OCI-LY7 (cell line): Measurements from ENCODE around the gene MCL1. TPM values are rescaled to one million over a fixed set of nuclear protein-coding genes. Genes with fewer than 3 reads are reported as not detected.
"Not testable (repeated sequence)": the region's sequence is repeated elsewhere in the genome, so short reads cannot be mapped to it uniquely, and the experiment has no call there.

ENCODE experiments used
- BruUV-seq: library from RNA; stranded (reverse); fragments of 400-500 nt; replicated peaks from 2 replicates; lab custom pipeline; 2021; lab: Mats Ljungman, UMichigan
- CTCF ChIA-PET: fragments of 300-600 bp; sonication (Branson Sonifier 250); formaldehyde crosslinking; loops from one replicate; lab custom pipeline; 2022; ENCODE audit warnings: antibody characterized with exemption; ENCODE audit not compliant: unreplicated experiment; lab: Charles Lee
- POLR2A ChIA-PET: fragments of 300-600 bp; sonication (Branson Sonifier 250); formaldehyde crosslinking; loops from one replicate; lab custom pipeline; 2022; ENCODE audit warnings: antibody characterized with exemption; lab: Charles Lee
- DNase-seq: peaks from one replicate; pipeline ENCODE4 v3.0.0-alpha.2; 2015; ENCODE audit warnings: low spot score
- H2AFZ ChIP-seq: fragments of 200-600 bp; sonication (generic), shearing (Covaris generic); 2 replicates; pipeline ENCODE4 v1.6.1; 2014; ENCODE audit warnings: mild to moderate bottlenecking, antibody characterized with exemption, low read length, moderate library complexity
- H3K27ac ChIP-seq: fragments of 200-600 bp; sonication (generic); 2 replicates; pipeline ENCODE4 v1.5.1; 2014; ENCODE audit warnings: mixed run types, low read depth, mild to moderate bottlenecking, moderate library complexity, low read length, inconsistent platforms; ENCODE audit not compliant: poor library complexity, severe bottlenecking
- H3K36me3 ChIP-seq: fragments of 200-600 bp; sonication (generic); 2 replicates; pipeline ENCODE4 v1.6.1; 2014; ENCODE audit warnings: mild to moderate bottlenecking, antibody characterized with exemption, low read length, moderate library complexity, mixed read lengths; ENCODE audit not compliant: insufficient read depth
- H3K4me1 ChIP-seq: fragments of 200-600 bp; sonication (generic); 2 replicates; pipeline ENCODE4 v1.5.1; 2014; ENCODE audit warnings: mild to moderate bottlenecking, low read length; ENCODE audit not compliant: insufficient read depth, poor library complexity, severe bottlenecking
- H3K4me2 ChIP-seq: fragments of 200-600 bp; sonication (generic); 2 replicates; pipeline ENCODE4 v1.6.1; 2014; ENCODE audit warnings: mild to moderate bottlenecking, low read length
- H3K4me3 ChIP-seq: fragments of 200-600 bp; sonication (generic); 2 replicates; pipeline ENCODE4 v1.5.1; 2014; ENCODE audit warnings: mild to moderate bottlenecking, low read depth, low read length; ENCODE audit not compliant: poor library complexity, severe bottlenecking
- H3K79me2 ChIP-seq: fragments of 200-600 bp; sonication (generic); 2 replicates; pipeline ENCODE4 v1.6.1; 2016; ENCODE audit warnings: low read depth, mild to moderate bottlenecking, low read length, moderate library complexity, mixed read lengths; ENCODE audit not compliant: insufficient read depth
- H3K9me2 ChIP-seq: fragments of 200-600 bp; sonication (generic); 2 replicates; pipeline ENCODE4 v1.6.1; 2016; ENCODE audit warnings: mild to moderate bottlenecking, low read length, mixed read lengths; ENCODE audit not compliant: insufficient read depth
- H3K9me3 ChIP-seq: fragments of 200-600 bp; sonication (generic); 2 replicates; pipeline ENCODE4 v1.6.1; 2014; ENCODE audit warnings: mild to moderate bottlenecking, mixed run types, low read length, mixed read lengths
- H4K20me1 ChIP-seq: fragments of 200-600 bp; sonication (generic); 2 replicates; pipeline ENCODE4 v1.6.1; 2014; ENCODE audit warnings: mild to moderate bottlenecking, antibody characterized with exemption, low read length, moderate library complexity, mixed read lengths; ENCODE audit not compliant: insufficient read depth
- CTCF ChIP-seq: fragments of 200-600 bp; sonication (generic); conservative IDR thresholded peaks from 2 replicates; pipeline ENCODE4 v1.5.1; 2014; ENCODE audit warnings: mild to moderate bottlenecking, antibody characterized with exemption, low read length, moderate library complexity, mixed read lengths
- EZH2phosphoT487 ChIP-seq: fragments of 200-600 bp; sonication (generic); IDR thresholded peaks from 2 replicates; pipeline ENCODE4 v1.6.1; 2018; ENCODE audit warnings: low read depth, borderline replicate concordance, mild to moderate bottlenecking, mixed run types, antibody characterized with exemption, low read length, moderate library complexity, mixed read lengths
- intact Hi-C: fragments of 100-400 bp; cut with micrococcal nuclease; formaldehyde crosslinking; loops from one replicate; pipeline ENCODE4 v1.10.0; 2022; ENCODE audit not compliant: unreplicated experiment
- total RNA-seq, 2 experiments: library from RNA; depleted of rRNA in 1 of 2; stranded (reverse); fragments of >200 nt in 1 of 2; shearing (Covaris generic) in 1 of 2; gene quantifications; 2 replicates each; pipeline ENCODE4 v1.2.3, GENCODE V29; 2014 to 2022

MCL1 gene
- total RNA-seq, 2 experiments from 2014 or later = 102 to 157 TPM

- no peak for DNase-seq
- intact Hi-C loops = no loop called here
- Histone ChIP-seq H3K79me2 (no peaks in the 10 kb centered on the region), H2AFZ (no peak overlapping the region), H3K4me1 (no peaks in the 10 kb centered on the region), H3K9me2 (no peaks in the 10 kb centered on the region), H3K4me2 (no peak overlapping the region), H4K20me1 (no peaks in the 10 kb centered on the region), H3K9me3 (no peaks in the 10 kb centered on the region), H3K27ac (no peak overlapping the region), H3K36me3 (peaks cover 4% of the 10 kb centered on the region; the same call in 1 of the 2 replicates), H3K4me3 (no peak overlapping the region)
- TF ChIP-seq CTCF (no peak), EZH2phosphoT487 (no peak)
- BruUV-seq = no TSS peak
- ChIA-PET POLR2A (interaction anchor here (0.8 to 1.5 kb wide), 3 partner anchors 10 to 31 kb away, joined by 3 read pairs; partner anchors contain the start of gene MCL1), CTCF (no interaction called here)
Observed at GRCh38 chr1:150596976-150597375, 17.6 kb upstream of the MCL1 start.

GRCh38 chr1:150596095-150596892, 16.9 kb upstream of the MCL1 start:
- no peaks in the 10 kb centered on the region for H3K9me2 ChIP-seq
- H2AFZ ChIP-seq = no peak overlapping the region
- H3K27ac ChIP-seq = no peak overlapping the region
- no peaks in the 10 kb centered on the region for H3K4me1 ChIP-seq
- no peak for TF ChIP-seq CTCF
- TF ChIP-seq EZH2phosphoT487 = no peak
- no peak overlapping the region for H3K4me3 ChIP-seq
- intact Hi-C loops = no loop called here
- H3K79me2 ChIP-seq = no peaks in the 10 kb centered on the region
- no peak overlapping the region for H3K4me2 ChIP-seq
- H4K20me1 ChIP-seq = no peaks in the 10 kb centered on the region
- no peak for DNase-seq
- no TSS peak for BruUV-seq
- POLR2A ChIA-PET = interaction anchor here (0.8 to 1.5 kb wide), 2 partner anchors 16 to 31 kb away, joined by 3 read pairs; partner anchors contain the start of gene MCL1
- peaks cover 4% of the 10 kb centered on the region; the same call in 1 of the 2 replicates for H3K36me3 ChIP-seq
- CTCF ChIA-PET = no interaction called here
- no peaks in the 10 kb centered on the region for H3K9me3 ChIP-seq

- Histone ChIP-seq H2AFZ (no peak overlapping the region), H3K27ac (no peak overlapping the region), H3K4me1 (peaks cover 21% of the 10 kb centered on the region), H3K79me2 (peaks cover 30% of the 10 kb centered on the region), H3K4me2 (no peak overlapping the region), H3K4me3 (no peak overlapping the region), H3K9me2 (no peaks in the 10 kb centered on the region), H3K36me3 (peaks cover 20% of the 10 kb centered on the region), H4K20me1 (peaks cover 18% of the 10 kb centered on the region), H3K9me3 (no peaks in the 10 kb centered on the region)
- DNase-seq = no peak
- ChIA-PET POLR2A (interaction anchor here (13.8 kb wide), 1 partner anchor 18 kb away, joined by 260 read pairs; no protein-coding TSS in a partner anchor), CTCF (no interaction called here)
- TF ChIP-seq EZH2phosphoT487 = no peak
- TF ChIP-seq CTCF = no peak
- no TSS peak for BruUV-seq
- intact Hi-C loops = no loop called here
Observed at GRCh38 chr1:150582371-150582770, 3.0 kb upstream of the MCL1 start.

- Histone ChIP-seq H3K4me1 (peaks cover 21% of the 10 kb centered on the region), H3K36me3 (peaks cover 24% of the 10 kb centered on the region), H4K20me1 (peaks cover 22% of the 10 kb centered on the region), H3K79me2 (peaks cover 34% of the 10 kb centered on the region)
- intact Hi-C loops, H3K27ac ChIP-seq, BruUV-seq, CTCF ChIA-PET, H3K4me2 ChIP-seq, H3K4me3 ChIP-seq, H2AFZ ChIP-seq, H3K9me2 ChIP-seq, H3K9me3 ChIP-seq, DNase-seq: not testable (repeated sequence)
- POLR2A ChIA-PET = interaction anchor here (13.8 kb wide), 1 partner anchor 18 kb away, joined by 260 read pairs; no protein-coding TSS in a partner anchor
Observed at GRCh38 chr1:150581962-150582361, 2.6 kb upstream of the MCL1 start.
